Measurements from ENCODE around the gene PTPRN2.
"Not testable (repeated sequence)": the region's sequence is repeated elsewhere in the genome, so short reads cannot be mapped to it uniquely, and the experiment has no call there.

The PTPRN2 gene

GRCh38 chr7:158419238-158419785 lies 168.3 kb downstream of the PTPRN2 start:
- DNase-seq (ENCODE audit: low spot score): no peak

- not testable (repeated sequence) for DNase-seq (ENCODE audit: low spot score)
Measured at GRCh38 chr7:158418395-158418794, 169.2 kb downstream of the PTPRN2 start.

DNA sequence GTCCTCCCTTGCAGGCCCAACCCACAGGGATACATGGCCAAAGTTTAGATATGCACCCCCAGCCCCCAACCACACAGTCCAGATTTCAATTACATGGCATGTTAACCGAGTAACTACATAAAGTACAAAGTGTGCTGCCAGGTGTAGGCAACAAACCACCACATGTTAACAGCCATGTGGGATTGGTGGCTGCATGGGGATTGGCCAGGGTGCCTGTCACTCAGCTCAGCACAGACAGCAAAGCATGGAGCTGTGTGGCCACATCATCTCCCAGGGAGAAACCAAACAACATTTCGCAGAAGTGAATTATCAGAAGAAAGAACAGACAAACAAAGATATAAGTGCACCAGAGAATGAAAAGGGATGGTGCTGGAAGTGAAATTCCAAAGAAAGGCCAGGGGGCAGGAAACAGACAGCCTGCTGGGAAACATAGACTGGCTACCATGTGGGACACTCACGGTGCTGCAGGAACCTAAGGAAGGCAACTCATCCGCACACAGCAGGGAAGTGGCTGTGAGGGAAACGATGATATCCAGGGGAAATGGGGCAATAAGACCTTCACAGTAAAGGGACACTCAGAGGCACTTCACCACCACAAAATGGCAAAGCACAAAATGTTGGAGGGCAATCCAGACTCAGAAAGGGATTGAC lies 171.2 kb downstream of the PTPRN2 start:
- DNase-seq (ENCODE audit: low spot score): no peak

DNA sequence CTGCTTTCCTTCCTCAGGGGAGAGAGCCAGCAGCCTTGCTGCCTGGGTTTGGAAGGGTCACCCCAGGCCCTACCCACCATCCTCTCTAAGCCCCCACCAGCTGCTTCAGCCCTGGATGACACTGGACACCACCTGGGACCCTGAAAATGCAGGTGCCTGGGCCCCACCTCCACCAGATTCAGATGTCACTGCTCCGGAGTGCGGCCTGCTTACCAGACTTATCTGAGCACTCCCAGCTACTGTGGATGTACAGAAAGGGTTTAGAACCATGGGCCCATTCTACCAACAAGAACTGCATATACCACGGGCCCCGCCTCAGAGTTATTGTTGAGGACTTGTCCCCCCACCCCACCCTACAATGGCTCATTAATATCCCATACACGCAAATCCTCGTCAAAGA lies 172.3 kb downstream of the PTPRN2 start:
- DNase-seq (ENCODE audit: low spot score): no peak

DNA sequence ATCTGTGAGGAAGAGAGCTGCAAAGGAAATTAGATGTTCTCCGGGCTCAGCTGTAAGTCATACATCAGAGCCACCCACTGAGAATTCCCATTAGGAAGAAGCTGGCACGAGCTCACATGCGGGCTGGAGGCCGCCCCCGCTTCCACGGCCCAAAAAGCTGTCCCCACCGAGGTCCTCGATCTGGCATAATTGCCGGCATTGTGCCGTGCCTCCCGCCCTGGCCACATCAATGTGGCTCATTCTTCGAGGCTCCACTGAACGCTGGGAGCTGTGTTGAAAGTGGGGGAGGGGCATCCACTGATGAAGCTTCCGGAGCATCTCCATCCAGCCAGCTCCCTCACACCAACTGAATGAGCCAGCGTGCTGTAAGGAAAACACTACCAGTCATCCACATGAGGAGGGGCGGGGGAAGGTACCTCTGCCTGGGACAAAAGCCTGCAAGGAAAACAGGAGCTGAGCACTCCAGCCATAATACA lies 173.1 kb downstream of the PTPRN2 start:
- no peak for DNase-seq (ENCODE audit: low spot score)

DNA sequence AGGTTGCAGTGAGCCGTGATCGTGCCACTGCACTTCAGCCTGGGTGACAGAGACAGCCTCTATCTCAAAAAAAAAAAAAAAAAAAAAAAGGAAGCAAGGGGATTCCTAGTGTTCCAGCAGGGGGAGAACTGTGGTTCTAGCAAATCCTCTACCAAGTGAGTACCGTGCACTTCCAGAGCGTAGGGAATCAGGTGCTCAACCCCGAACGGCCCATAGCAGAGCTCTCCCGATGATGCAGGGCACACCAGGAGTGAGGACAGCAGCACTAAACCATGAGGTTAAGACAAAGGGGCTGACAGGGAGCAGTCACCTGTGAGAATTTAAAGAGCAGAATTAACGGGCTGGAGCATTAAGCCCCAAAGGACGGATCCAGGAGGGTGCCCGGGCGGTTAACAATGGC lies 173.6 kb downstream of the PTPRN2 start:
- no peak for DNase-seq (ENCODE audit: low spot score)

DNA sequence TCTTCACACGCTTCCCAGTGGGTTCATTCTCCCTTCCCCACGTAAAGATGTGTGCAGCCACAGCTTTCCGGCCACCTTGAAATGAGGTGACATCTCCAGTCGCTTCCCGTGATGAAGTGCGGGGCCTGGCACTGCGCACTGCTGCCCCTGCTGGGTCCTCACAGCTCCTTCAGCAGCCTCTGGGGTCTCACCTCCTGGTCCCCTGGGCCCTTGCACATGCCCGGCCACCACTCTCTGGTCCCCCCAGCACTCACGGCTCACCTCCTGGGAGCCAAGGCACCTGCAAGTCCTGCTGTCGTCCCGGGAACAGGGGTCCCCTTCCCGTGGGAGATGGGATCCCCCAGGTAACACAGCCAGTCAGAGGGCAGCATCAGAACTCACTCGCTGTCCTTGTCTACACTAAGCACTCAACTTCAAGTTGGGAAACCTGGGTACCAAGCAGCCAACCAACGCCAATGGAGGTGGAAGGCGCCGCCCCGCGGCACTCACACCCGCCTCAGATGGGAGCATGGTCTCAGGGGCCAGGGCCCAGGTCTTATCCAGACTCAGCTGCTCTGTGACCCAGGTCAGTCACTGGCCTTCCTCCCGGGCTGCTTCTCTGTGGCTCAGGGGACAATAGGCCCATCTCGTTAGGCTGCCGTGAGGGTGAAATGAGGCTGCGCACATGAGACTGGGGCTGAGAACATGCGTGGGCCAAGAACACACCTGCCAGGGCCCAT lies 176.2 kb downstream of the PTPRN2 start:
- DNase-seq (ENCODE audit: low spot score): no peak

- DNase-seq (ENCODE audit: low spot score): no peak
Measured at GRCh38 chr7:158410720-158411119, 176.9 kb downstream of the PTPRN2 start.

GRCh38 chr7:158409816-158410330 lies 177.8 kb downstream of the PTPRN2 start:
- DNase-seq (ENCODE audit: low spot score): no peak

DNA sequence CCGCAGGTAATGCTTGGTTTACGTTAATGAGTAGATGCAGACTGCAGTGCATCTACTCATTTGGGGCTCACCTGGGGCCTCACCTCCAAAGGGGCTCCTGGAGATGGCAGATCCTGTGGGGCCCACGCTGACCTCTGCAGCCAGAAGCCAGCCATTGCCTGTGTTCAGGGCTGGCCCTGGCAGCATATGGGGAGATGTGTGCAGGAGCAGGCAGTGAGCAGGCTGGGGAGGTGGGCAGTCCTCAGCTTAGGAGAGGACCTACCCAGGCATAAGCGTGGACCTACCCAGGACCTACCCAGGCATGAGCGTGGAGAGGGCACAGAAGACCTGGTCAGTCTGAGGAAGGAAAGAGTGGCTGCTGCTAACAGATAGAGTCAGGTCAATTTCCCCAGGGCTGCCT lies 178.5 kb downstream of the PTPRN2 start:
- DNase-seq (ENCODE audit: low spot score): no peak

DNA sequence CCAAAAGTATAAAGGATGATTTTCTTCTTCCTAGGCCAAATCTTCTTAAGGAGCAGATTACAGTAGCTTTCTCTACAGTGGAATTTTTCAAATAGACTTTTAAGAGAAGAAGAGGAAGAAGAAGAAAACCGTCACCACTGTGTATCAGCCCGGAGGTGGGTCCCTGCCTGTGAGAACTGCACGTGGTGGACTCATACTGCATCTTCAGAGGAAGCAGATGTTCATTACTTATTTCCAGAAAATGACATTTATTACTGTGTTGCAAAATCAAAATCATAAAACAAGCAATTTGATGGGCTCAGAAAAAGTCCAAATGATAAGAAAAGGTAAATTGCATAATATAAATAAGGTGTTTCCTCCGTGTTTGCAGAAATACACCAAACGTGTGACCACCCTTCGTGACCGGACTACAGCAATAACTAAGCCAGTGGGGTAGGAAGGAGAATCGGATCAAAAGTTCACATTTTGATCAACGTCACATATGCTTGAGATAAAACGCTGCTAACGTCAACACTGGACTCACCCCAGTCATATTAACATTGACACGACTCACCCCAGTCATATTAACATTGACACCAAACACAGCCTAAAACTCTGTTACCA lies 179.2 kb downstream of the PTPRN2 start:
- no peak for DNase-seq (ENCODE audit: low spot score)

DNA sequence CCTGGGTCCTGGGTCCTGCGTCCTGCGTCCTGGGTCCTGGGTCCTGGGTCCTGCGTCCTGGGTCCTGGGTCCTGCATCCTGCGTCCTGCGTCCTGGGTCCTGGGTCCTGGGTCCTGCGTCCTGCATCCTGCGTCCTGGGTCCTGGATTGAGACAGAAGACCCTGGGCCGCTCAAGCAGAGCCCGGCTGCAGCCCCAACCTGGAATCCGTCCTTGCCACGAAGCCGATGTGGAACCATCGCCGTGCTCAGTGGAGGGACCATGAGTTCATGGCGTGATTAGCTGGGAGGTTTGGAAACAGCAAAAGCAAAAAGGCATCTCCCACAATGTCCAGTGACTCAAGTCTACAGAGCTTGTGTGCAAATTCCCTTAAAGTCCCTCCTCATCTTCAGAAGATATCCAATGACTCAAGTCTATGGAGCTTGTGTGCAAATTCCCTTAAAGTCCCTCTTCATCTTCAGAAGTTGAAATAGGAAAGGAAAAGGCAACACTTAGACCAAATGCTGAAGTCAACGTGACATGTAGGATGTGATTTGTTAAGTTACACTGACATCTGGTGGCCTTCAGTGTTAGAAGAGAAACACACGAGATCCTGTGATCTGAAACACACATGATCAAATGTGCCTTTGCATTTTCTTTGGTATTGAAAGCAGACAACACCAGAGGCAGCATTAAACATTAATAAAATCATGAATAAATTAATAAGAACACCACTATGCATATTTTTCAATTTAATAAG lies 179.9 kb downstream of the PTPRN2 start:
- no peak for DNase-seq (ENCODE audit: low spot score)

GRCh38 chr7:158406801-158407200 lies 180.8 kb downstream of the PTPRN2 start:
- DNase-seq (ENCODE audit: low spot score): no peak

DNA sequence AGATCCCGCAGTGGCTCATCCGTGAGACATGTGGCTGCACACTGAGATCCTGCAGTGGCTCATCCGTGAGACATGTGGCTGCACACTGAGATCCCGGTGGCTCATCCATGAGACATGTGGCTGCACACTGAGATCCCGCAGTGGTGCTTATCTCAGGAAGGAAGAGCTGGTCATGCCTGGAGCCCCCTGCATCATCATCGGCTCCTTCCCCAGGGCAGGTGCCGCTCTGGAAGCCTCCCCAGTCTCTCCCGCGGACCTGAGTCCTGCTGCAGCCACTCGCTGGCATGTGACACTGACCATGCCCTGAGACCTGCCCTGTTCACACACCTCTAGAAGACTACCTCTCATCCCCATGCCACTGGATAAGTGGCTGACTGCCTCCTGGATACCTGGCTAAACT lies 181.3 kb downstream of the PTPRN2 start:
- no peak for DNase-seq (ENCODE audit: low spot score)

- DNase-seq (ENCODE audit: low spot score): not testable (repeated sequence)
Measured at GRCh38 chr7:158405771-158406170, 181.9 kb downstream of the PTPRN2 start.

- DNase-seq (ENCODE audit: low spot score): no peak
Measured at GRCh38 chr7:158405324-158405723, 182.3 kb downstream of the PTPRN2 start.

GRCh38 chr7:158404031-158404761 lies 183.4 kb downstream of the PTPRN2 start:
- DNase-seq (ENCODE audit: low spot score): no peak

DNA sequence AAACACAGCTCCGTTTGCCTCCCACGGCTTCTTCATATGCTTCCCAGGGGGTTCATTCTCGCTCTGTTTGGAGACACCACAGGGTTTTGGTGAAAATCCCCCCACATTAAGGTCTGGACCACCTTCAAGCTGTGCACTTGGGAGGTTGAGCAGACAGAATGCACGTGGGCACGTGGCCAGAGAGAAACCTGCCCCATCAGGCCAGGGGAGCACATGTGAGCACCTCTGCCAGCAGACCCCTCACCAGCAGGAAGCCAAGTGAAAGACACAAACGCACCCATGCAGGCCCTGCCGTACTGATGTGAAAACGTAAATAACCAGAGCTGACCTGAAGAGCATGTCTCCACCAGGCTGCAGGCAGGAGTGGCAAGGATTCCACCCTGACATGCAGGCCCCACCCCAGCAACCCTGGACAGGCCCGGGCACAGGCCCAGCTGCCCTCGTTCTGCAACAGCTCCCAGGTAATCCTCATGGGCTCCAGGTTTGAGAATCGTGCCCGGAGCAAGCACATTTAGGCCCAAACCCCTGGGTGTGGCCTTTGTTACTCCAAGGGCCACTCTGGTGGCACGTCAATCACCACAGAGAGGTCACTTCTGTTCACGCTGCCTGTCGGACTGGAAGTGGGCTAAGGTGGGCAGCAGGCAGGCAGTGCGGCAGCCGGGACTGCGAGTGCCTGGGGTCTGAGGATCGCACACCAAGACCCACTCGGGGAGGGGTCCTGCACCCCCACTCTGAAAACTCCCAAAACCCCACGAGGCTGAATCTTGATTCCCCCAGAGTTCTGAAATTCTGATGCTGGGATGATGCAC lies 184.4 kb downstream of the PTPRN2 start:
- DNase-seq (ENCODE audit: low spot score): no peak

- DNase-seq (ENCODE audit: low spot score): no peak
Measured at GRCh38 chr7:158402471-158402870, 185.2 kb downstream of the PTPRN2 start.

- DNase-seq (ENCODE audit: low spot score): no peak
Measured at GRCh38 chr7:158401826-158402225, 185.8 kb downstream of the PTPRN2 start.

DNA sequence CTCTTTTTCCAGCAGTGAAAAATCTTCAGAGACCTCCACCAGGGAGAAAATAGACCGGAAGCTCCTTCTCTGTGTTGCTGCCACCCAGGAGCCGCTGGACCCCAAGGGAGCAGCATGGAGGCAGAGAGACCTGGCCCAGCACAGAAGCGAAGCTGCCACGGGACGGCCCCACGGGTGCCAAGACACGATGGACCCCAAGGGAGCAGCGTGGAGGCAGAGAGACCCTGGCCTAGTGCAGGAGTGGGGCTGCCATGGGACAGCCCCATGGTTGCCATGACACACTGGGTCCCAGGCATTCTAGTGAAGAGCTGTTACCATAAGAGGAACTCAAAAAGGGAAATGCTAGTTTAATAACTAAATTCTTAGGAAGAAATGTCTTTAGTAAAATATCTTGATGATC lies 186.3 kb downstream of the PTPRN2 start:
- DNase-seq (ENCODE audit: low spot score): no peak

All from D341Med (cell line).